Osteocyte (in vitro differentiated cells): ENCODE measurements around the gene OAF. TPM values are rescaled to one million over a fixed set of nuclear protein-coding genes. Genes with fewer than 3 reads are reported as not detected.

ENCODE experiments used
- DNase-seq: peaks from one replicate; pipeline ENCODE4 v3.0.0; 2021; ENCODE audit warnings: mixed read lengths; ENCODE audit not compliant: unreplicated experiment; ENCODE audit errors: extremely low spot score
- H3K27ac Mint-ChIP-seq: one replicate; pipeline ENCODE4 v1.8.0; 2021; ENCODE audit warnings: mild to moderate bottlenecking, mixed read lengths; ENCODE audit not compliant: unreplicated experiment
- H3K27me3 Mint-ChIP-seq: one replicate; pipeline ENCODE4 v1.8.0; 2021; ENCODE audit warnings: mixed read lengths; ENCODE audit not compliant: unreplicated experiment
- H3K36me3 Mint-ChIP-seq: one replicate; pipeline ENCODE4 v1.8.0; 2021; ENCODE audit warnings: mixed read lengths; ENCODE audit not compliant: unreplicated experiment
- H3K4me1 Mint-ChIP-seq: one replicate; pipeline ENCODE4 v1.8.0; 2021; ENCODE audit warnings: mixed read lengths; ENCODE audit not compliant: unreplicated experiment
- H3K4me3 Mint-ChIP-seq: one replicate; pipeline ENCODE4 v1.8.0; 2021; ENCODE audit warnings: mild to moderate bottlenecking, moderate library complexity, mixed read lengths; ENCODE audit not compliant: unreplicated experiment
- H3K9me3 Mint-ChIP-seq: one replicate; pipeline ENCODE4 v1.8.0; 2021; ENCODE audit warnings: mixed read lengths; ENCODE audit not compliant: unreplicated experiment
- CTCF ChIP-seq: fragments of 200-600 bp; sonication (generic); IDR thresholded peaks from 2 replicates; pipeline ENCODE4 v1.5.0; 2021; ENCODE audit warnings: antibody characterized with exemption, mild to moderate bottlenecking, moderate library complexity
- total RNA-seq: library from RNA; stranded (reverse); gene quantifications from 2 replicates; pipeline ENCODE4 v1.2.1, GENCODE V29; 2021

Gene OAF
- total RNA-seq, 1 donor from 2014 or later, result 10.2 TPM

- no peak for DNase-seq
- TF ChIP-seq CTCF, result no peak
- no peaks in the 10 kb centered on the region for H3K36me3 Mint-ChIP-seq
- H3K4me1 Mint-ChIP-seq, result peaks cover 3% of the 10 kb centered on the region
- H3K27ac Mint-ChIP-seq, result no peak overlapping the region
- no peaks in the 10 kb centered on the region for H3K9me3 Mint-ChIP-seq
- H3K4me3 Mint-ChIP-seq, result no peak overlapping the region
- peaks cover 53% of the 10 kb centered on the region for H3K27me3 Mint-ChIP-seq
Measured at GRCh38 chr11:120194166-120194565, 16.7 kb upstream of the OAF start.

- Mint-ChIP-seq H3K9me3 (no peaks in the 10 kb centered on the region), H3K4me1 (peaks cover 3% of the 10 kb centered on the region), H3K4me3 (no peak overlapping the region), H3K27me3 (peaks cover 56% of the 10 kb centered on the region), H3K27ac (no peak overlapping the region), H3K36me3 (no peaks in the 10 kb centered on the region)
- TF ChIP-seq CTCF, result no peak
- no peak for DNase-seq
Measured at GRCh38 chr11:120195601-120196320, 15.1 kb upstream of the OAF start.

GRCh38 chr11:120196826-120197225 is 14.0 kb upstream of the OAF start:
- Mint-ChIP-seq H3K27ac (no peak overlapping the region), H3K4me3 (no peak overlapping the region), H3K27me3 (peaks cover 57% of the 10 kb centered on the region), H3K9me3 (no peaks in the 10 kb centered on the region), H3K36me3 (no peaks in the 10 kb centered on the region), H3K4me1 (peaks cover 3% of the 10 kb centered on the region)
- TF ChIP-seq CTCF, result no peak
- DNase-seq, result no peak

DNA sequence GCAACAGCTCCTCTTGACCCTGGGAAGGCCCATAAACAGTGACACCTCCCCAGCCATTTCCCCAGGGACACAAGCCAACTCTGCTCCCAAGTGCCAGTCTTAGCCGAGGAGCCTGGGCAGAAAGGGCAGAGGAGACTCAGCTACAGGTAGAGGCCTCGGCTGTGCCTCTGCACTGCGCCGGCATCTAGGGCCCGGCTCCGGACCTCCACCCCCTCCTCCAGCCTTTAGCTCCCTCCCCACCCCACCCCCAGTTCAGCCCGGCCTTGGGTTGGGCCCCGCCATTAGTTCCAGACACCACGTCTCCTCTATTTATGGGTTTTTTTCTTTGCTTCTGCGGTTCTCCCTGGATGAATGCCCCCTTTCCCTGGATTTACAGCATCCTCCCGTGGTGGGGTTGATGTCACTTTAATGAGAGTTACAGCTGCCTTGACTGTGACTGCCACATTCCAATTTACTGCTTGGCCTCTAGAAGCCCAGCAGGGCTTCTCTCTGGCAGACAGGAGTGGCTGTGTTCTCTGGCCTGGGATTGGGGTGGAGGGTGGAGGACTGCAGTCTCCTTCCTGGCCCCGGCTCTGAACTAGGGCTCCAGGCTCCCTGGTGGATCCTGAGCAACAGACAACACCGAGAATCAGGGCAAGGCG is 13.5 kb upstream of the OAF start:
- Mint-ChIP-seq H3K36me3 (no peaks in the 10 kb centered on the region), H3K4me3 (no peak overlapping the region), H3K9me3 (no peaks in the 10 kb centered on the region), H3K27me3 (peaks cover 56% of the 10 kb centered on the region), H3K27ac (no peak overlapping the region), H3K4me1 (peaks cover 3% of the 10 kb centered on the region)
- DNase-seq, result no peak
- TF ChIP-seq CTCF, result no peak

GRCh38 chr11:120197977-120198376 is 12.9 kb upstream of the OAF start:
- peaks cover 3% of the 10 kb centered on the region for H3K4me1 Mint-ChIP-seq
- H3K27ac Mint-ChIP-seq, result no peak overlapping the region
- H3K36me3 Mint-ChIP-seq, result no peaks in the 10 kb centered on the region
- no peak overlapping the region for H3K4me3 Mint-ChIP-seq
- no peak for TF ChIP-seq CTCF
- no peak for DNase-seq
- H3K9me3 Mint-ChIP-seq, result no peaks in the 10 kb centered on the region
- peaks cover 51% of the 10 kb centered on the region for H3K27me3 Mint-ChIP-seq
